PC-9 (cell line): ENCODE data around the gene SLC36A2.

ENCODE experiments used
- CTCF ChIP-seq: fragments of 200-600 bp; sonication (generic); conservative IDR thresholded peaks from 2 replicates; pipeline ENCODE4 v1.6.1; 2017; ENCODE audit warnings: mixed run types, antibody characterized with exemption, mild to moderate bottlenecking, moderate library complexity
- EZH2 ChIP-seq: fragments of 200-600 bp; sonication (generic); IDR thresholded peaks from 2 replicates; pipeline ENCODE4 v1.8.0; 2017; ENCODE audit warnings: antibody characterized with exemption, low read depth

- TF ChIP-seq CTCF = no peak
- no peak for TF ChIP-seq EZH2
These were observed 36.7 kb upstream of the SLC36A2 start for GRCh38 chr5:151384106-151384505.
